ELR (cell line): ENCODE data around the gene MAB21L4.

Experiments
- DNase-seq: peaks from one replicate; pipeline ENCODE4 v3.0.0-alpha.2; 2015; ENCODE audit warnings: low read depth

The MAB21L4 gene

GRCh38 chr2:240911641-240912265 is 15.8 kb upstream of the MAB21L4 start:
- peak; percentile 81 for DNase-seq

GRCh38 chr2:240909216-240909974 is 13.4 kb upstream of the MAB21L4 start:
- no peak for DNase-seq

GRCh38 chr2:240906911-240907590 is 11.1 kb upstream of the MAB21L4 start:
- no peak for DNase-seq

- no peak for DNase-seq
These were observed 10.4 kb upstream of the MAB21L4 start, which contains the start of gene CROCC2 for GRCh38 chr2:240906141-240906910. Gene CROCC2, plus strand, starts transcription at chr2:240906336. Its CDS starts 178 bp downstream, at chr2:240906514.

- no peak for DNase-seq
These were observed 9.3 kb upstream of the MAB21L4 start for GRCh38 chr2:240905176-240905781.

- no peak for DNase-seq
These were observed 8.5 kb upstream of the MAB21L4 start for GRCh38 chr2:240904216-240905175.

- DNase-seq, result no peak
These were observed 7.5 kb upstream of the MAB21L4 start for GRCh38 chr2:240903191-240904060.

- DNase-seq, result no peak
These were observed 6.7 kb upstream of the MAB21L4 start for GRCh38 chr2:240902615-240903041.

- no peak for DNase-seq
These were observed 6.1 kb upstream of the MAB21L4 start for GRCh38 chr2:240901986-240902614.

- no peak for DNase-seq
These were observed 4.3 kb upstream of the MAB21L4 start for GRCh38 chr2:240900141-240900860.

- DNase-seq, result no peak
These were observed 3.5 kb upstream of the MAB21L4 start for GRCh38 chr2:240899468-240899865.

- no peak for DNase-seq
These were observed 2.9 kb upstream of the MAB21L4 start for GRCh38 chr2:240898731-240899467.

GRCh38 chr2:240898108-240898730 is 2.3 kb upstream of the MAB21L4 start:
- DNase-seq, result no peak

- no peak for DNase-seq
These were observed 1.1 kb upstream of the MAB21L4 start for GRCh38 chr2:240896871-240897692.

GRCh38 chr2:240896394-240896793 is 438 bp upstream of the MAB21L4 start:
- no peak for DNase-seq

- no peak for DNase-seq
These were observed 959 bp downstream of the MAB21L4 start for GRCh38 chr2:240894836-240895558.
